Vein endothelial cell (primary cell): ENCODE results near the gene GPR148. TPM values are rescaled to one million over a fixed set of nuclear protein-coding genes. Genes with fewer than 3 reads are reported as not detected.

Experiments
- total RNA-seq: library from RNA; depleted of rRNA; stranded (reverse); fragments of >200 nt; gene quantifications from 2 replicates; pipeline ENCODE4 v1.2.3, GENCODE V29; 2012

The GPR148 gene, protein sequence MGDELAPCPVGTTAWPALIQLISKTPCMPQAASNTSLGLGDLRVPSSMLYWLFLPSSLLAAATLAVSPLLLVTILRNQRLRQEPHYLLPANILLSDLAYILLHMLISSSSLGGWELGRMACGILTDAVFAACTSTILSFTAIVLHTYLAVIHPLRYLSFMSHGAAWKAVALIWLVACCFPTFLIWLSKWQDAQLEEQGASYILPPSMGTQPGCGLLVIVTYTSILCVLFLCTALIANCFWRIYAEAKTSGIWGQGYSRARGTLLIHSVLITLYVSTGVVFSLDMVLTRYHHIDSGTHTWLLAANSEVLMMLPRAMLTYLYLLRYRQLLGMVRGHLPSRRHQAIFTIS
- not detected in 2 replicates for total RNA-seq

GRCh38 chr2:130728549-130729316 lies at the start of gene GPR148:
GPR148 (plus strand) TSS chr2:130729070; CDS start chr2:130729152, 82 bp downstream.

GRCh38 chr2:130755256-130756052 lies 26.6 kb downstream of the GPR148 start, which contains the start of gene AMER3:
AMER3 (plus strand) TSS chr2:130755540; CDS start chr2:130762073, 6,533 bp downstream.

Other genes starting within 250 kb of the GPR148 start
- gene POTEI, start 219.7 kb upstream of the GPR148 start, total RNA-seq: 0.33 and 0.48 TPM in 2 replicates
- not detected in 2 replicates for gene CFC1B, start 207.8 kb upstream of the GPR148 start, total RNA-seq
- not detected in 2 replicates for gene CFC1, start 129.5 kb upstream of the GPR148 start, total RNA-seq
- 0.19 and 0.65 TPM in 2 replicates for gene POTEJ, start 117.6 kb upstream of the GPR148 start, total RNA-seq
- not detected in 2 replicates for gene AMER3, start 26.5 kb downstream of the GPR148 start, total RNA-seq
- gene ARHGEF4, start 107.8 kb downstream of the GPR148 start, total RNA-seq: under 0.01 TPM in 1 of 2 replicates, not detected in the other